ENCODE measurements around the gene HSPA9.

GRCh38 chr5:138601444-138601843 lies 26.2 kb upstream of the HSPA9 start:
- TF ChIP-seq, protein P1, sequence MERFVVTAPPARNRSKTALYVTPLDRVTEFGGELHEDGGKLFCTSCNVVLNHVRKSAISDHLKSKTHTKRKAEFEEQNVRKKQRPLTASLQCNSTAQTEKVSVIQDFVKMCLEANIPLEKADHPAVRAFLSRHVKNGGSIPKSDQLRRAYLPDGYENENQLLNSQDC (CRISPR knock-in tag; IDR thresholded peaks at IDR 0.05) = no peak
- no peak for TF ChIP-seq KAT7 (CRISPR knock-in tag; IDR thresholded peaks at IDR 0.05; ENCODE audit: borderline replicate concordance)
- TF ChIP-seq TAF15 (IDR thresholded peaks at IDR 0.05; ENCODE audit: low read depth, low read length) = no peak
- TF ChIP-seq CBFB (CRISPR knock-in tag; IDR thresholded peaks at IDR 0.05) = no peak
- TF ChIP-seq ZNF354B (CRISPR knock-in tag; IDR thresholded peaks at IDR 0.05) = no peak
- no peak for TF ChIP-seq POLR2A (conservative IDR thresholded peaks at IDR 0.05)
- TF ChIP-seq, protein P2, sequence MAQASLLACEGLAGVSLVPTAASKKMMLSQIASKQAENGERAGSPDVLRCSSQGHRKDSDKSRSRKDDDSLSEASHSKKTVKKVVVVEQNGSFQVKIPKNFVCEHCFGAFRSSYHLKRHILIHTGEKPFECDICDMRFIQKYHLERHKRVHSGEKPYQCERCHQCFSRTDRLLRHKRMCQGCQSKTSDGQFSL (CRISPR knock-in tag; IDR thresholded peaks at IDR 0.05) = no peak
- TF ChIP-seq, protein P2 (tag; IDR thresholded peaks at IDR 0.05) = no peak
- TF ChIP-seq TCF7 (IDR thresholded peaks at IDR 0.05; ENCODE audit: borderline replicate concordance) = no peak
- no peak for TF ChIP-seq FOXM1 (IDR thresholded peaks at IDR 0.05; ENCODE audit: low read depth)
- no peak for TF ChIP-seq FOXM1 (CRISPR knock-in tag; IDR thresholded peaks at IDR 0.05; ENCODE audit: low read depth)
- no peak for TF ChIP-seq SIN3A (IDR thresholded peaks at IDR 0.05; ENCODE audit: borderline replicate concordance in 2 of 2, control insufficient read depth in 1 of 2, low read depth in 2 of 2, low read length in 2 of 2)
- TF ChIP-seq ID3 (CRISPR knock-in tag; IDR thresholded peaks at IDR 0.05) = no peak
- no peak for TF ChIP-seq ID3 (tag; IDR thresholded peaks at IDR 0.05)
- TF ChIP-seq CHD7 (IDR thresholded peaks at IDR 0.05; ENCODE audit: low read depth, low read length) = no peak
- no peak for TF ChIP-seq ZNF232 (CRISPR knock-in tag; IDR thresholded peaks at IDR 0.05)

Measured in K562 (cell line).